ENCODE results near the gene OR5C1.
"Not testable (repeated sequence)": the region's sequence is repeated elsewhere in the genome, so short reads cannot be mapped to it uniquely, and the experiment has no call there.

OR5C1 gene

DNA sequence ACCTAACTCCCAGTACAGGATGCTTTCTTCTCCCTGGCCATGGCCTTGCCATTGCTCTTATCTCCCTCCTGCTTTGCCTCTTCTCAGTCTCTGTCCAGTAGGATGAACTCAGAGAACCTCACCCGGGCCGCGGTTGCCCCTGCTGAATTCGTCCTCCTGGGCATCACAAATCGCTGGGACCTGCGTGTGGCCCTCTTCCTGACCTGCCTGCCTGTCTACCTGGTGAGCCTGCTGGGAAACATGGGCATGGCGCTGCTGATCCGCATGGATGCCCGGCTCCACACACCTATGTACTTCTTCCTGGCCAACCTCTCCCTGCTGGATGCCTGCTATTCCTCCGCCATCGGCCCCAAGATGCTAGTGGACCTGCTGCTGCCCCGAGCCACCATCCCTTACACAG is at the start of gene OR5C1:
Gene OR5C1 (plus strand): TSS at position 103 of the 400 bp plus-strand sequence. CDS start 0 bp downstream, at position 103.
- FAIRE-seq, result no peak
- DNase-seq (ENCODE audit: low spot score), result no peak

DNA sequence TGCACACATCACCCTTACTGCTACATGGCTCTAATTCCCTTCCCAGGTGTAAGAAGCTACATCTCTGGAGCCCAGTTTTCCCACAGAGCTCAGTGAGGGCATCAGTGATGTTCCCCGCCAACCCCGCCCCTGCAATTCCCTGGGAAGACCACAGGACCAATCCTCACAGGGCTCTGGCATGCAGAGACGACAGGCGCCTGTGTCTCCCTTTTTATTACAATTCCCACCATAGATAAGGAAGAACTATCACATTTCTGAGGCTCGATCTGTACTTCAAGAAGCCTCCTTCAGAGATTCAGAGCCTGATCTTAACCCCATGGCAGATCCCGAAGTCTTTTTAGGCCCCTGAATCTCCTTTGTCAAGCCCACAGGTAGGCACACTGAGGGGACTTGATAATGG is 46.7 kb upstream of the OR5C1 start, which contains the start of gene OR1L6:
Gene OR1L6 (plus strand): TSS at position 301 of the 400 bp plus-strand sequence. CDS start 7,545 bp downstream, outside the sequence.
- no peak for DNase-seq (ENCODE audit: low spot score)
- no peak for FAIRE-seq

DNA sequence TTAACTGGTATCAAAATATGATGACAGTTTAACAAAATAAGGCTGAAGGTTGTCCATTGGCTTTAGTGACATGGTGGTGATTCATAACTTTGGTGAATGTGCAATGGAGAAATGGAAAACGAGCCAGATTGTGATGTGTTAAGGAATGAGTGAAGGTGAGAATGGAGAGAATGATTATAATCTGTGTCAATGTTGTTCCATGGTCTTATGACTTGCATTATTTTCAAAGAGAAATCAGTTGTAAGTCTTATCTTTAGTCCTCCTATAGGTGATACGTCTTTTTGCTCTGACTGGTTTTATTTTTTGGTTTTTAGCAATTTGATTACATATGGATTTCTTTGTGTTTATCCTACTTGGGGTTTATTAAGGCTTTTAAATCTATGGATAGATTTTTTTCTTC is 33.9 kb upstream of the OR5C1 start:
- no peak for FAIRE-seq
- DNase-seq (ENCODE audit: low spot score), result no peak

DNA sequence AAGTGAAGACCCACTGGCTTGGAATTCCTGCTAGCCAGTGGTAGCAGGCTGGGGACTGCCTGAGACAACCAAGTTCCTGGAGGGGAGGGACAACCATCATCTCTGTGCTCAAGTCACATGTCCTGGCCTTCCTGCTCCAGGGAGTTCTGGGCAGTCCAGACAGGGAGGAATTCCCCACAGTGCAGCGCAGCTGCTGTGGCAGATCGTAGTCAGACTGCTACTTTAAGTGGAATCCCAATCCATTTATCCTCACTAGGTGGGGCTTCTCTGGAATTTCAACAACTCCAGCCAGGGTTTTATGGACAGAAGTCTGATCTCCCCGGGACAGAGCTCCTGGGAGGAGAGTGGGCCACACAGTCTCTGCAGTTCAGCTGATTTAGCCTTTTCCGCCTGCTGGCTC is 20.9 kb upstream of the OR5C1 start:
- no peak for FAIRE-seq
- DNase-seq (ENCODE audit: low spot score), result no peak

DNA sequence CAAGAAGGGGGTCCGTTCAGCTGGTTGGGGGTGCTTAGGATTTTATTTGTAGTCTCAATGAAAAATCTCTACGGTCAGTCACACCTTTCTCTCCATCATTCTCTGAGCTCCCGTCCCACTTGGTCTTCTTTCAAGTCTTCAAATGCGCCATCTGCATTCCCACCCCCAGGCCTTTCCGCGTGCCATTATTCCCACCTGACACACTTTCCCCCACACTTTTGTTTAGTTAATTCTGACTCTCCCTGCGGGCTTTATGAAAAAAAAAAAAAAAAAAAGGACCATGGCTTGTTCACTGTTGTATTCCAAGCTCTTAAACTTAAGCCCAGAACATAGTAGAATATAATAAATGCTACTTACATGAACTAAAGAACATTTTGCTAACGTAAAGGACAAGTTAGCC is 11.7 kb upstream of the OR5C1 start:
- FAIRE-seq (no peak), DNase-seq (ENCODE audit: low spot score) (no peak)

DNA sequence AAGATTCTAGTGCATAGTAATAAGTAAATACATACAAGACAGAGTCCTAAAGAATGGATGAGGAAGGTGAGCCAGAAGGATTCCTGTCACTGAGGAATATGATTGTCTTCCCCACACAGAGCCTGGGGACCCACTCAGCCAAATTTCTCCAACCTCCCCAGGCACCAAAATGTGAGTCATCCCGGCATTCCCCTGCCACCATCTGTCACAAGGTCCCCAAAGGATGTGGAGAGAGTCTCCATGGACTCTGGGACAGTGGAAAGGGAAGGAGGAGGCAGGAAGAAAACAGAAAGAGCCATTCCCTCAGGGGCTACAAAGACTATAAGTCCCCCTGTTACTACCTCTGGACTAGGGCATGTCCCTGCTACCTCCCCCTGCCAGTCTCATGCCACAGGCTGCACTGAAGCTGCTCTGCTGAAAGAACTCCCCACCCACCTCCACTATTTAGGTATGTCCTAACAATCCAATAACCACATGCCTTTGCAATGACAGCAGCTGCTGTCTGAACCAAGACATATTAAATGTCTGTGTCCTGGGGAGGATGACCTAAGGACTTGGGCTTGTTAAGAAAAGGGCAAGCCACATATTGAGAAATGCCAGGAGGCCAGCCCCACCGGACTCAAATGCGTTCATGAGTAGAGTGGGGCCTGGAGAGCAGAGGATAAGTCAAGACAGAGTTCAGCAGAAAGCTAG is 10.7 kb upstream of the OR5C1 start:
- DNase-seq (ENCODE audit: low spot score) (peak; percentile 52), FAIRE-seq (no peak)

DNA sequence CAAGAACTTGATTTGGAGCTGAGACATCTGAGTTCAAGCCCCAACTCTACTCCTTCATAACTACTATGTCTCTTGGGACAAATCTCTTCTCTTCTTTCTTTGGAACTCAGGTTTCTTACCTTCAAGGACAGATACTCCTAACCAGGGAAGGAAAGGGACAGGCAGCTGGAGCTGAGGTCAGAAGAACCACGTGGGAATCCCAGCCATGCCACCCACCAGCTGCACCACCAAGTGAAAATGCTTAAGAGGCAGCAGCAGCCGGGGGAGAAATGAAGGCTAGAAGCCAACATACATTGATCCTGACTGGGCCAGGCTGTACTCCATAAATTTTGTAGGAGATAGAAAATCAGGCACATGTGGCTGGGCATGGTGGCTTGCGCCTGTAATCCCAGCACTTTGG is 9.6 kb upstream of the OR5C1 start:
- DNase-seq (ENCODE audit: low spot score), result no peak
- no peak for FAIRE-seq

DNA sequence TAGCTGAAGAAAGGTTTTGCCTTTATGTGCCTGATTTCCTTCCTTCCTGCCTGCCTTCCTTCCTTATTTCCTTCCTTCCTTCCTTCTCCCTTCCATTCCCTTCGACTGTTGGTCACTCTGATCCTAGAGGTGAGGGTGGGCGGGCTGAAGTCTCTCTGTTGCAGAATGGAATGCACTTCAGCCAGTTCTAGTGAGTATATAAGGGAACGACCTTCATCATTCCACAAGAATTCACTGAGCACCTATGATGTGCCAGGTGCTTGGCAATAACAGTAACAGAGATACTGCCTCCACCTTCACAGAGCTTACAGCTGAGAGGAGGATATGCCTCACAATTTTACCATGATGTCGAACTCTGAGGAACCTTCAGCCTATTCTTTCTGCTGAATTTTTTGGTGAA is 8.7 kb upstream of the OR5C1 start:
- DNase-seq (ENCODE audit: low spot score) (no peak), FAIRE-seq (no peak)

DNA sequence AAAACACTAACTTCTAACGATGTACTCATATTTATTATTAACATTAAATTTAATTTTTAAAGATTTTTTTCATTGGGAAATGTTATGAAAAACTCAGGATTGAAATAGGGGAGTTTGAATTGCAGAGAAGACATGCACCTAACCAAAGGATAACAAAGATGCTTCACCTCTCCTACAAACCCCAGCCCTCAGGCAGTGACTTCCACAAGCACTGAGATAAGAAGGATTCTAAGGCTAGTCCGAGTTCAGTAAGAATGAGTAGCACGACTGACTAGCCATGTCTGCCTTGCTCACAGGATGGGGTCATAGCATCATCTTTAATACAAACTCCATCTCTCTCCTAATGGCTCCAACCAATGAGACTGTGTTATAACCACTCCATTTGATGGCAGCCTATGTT is 7.1 kb upstream of the OR5C1 start:
- DNase-seq (ENCODE audit: low spot score), result no peak
- no peak for FAIRE-seq

DNA sequence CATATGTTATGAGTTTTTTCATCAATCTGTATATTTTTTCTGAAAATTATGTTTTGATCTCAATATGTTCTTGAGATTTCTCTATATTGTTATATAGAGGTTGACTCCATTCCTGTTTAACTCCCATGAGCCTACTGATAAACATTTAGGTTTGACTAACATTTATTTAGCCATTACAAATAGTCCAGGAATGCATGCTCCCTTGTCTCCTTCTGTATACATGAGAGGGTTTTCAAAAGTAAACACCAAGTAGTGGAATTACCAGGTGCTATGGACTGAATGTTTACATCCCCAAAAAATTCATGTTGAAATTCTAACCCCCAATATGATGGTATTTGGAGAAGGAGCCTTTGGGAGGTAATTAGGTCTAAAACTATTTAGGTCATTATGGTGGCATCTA is 3.5 kb upstream of the OR5C1 start:
- FAIRE-seq (no peak), DNase-seq (ENCODE audit: low spot score) (no peak)

DNA sequence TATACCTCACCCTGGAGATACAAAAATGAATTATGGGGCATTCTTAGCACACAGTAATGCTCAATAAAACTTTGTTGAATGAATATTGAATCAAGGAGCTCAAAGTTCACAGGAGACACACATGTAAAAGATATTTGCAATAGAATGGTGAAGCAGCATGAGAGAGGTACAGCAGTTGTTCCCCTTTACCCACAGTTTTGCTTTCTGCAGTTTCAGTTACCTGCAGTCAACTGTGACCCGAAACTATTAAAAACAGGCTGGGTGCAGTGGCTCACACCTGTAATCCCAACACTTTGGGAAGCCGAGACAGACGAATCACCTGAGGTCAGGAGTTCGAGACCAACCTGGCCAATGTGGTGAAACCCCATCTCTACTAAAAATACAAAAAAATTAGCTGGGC is 2.4 kb upstream of the OR5C1 start:
- FAIRE-seq, result no peak

DNA sequence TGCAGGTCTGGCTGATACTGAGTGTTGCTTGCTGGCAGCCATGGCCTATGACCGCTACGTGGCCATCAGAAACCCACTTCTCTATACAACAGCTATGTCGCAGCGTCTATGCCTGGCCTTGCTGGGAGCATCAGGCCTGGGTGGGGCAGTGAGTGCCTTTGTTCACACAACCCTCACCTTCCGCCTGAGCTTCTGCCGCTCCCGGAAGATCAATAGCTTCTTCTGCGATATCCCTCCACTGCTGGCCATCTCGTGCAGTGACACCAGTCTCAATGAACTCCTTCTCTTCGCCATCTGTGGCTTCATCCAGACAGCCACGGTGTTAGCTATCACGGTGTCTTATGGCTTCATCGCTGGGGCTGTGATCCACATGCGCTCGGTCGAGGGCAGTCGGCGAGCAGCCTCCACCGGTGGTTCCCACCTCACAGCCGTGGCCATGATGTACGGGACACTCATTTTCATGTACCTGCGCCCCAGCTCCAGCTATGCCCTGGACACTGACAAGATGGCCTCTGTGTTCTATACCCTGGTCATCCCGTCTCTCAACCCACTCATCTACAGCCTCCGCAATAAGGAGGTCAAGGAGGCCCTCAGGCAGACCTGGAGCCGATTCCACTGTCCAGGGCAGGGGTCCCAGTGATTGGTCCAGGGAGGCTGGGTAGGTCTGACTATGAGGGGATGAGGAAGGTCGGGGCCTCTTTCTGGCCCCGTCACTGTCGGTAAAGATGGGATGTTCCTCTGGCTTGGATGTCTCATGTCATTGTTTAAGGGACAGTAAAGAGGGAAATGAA is 718 bp downstream of the OR5C1 start:
- FAIRE-seq, result no peak
- no peak for DNase-seq (ENCODE audit: low spot score)

More for the DNA sequence above, 2.4 kb upstream of the OR5C1 start:
- no peak for DNase-seq (ENCODE audit: low spot score)

DNA sequence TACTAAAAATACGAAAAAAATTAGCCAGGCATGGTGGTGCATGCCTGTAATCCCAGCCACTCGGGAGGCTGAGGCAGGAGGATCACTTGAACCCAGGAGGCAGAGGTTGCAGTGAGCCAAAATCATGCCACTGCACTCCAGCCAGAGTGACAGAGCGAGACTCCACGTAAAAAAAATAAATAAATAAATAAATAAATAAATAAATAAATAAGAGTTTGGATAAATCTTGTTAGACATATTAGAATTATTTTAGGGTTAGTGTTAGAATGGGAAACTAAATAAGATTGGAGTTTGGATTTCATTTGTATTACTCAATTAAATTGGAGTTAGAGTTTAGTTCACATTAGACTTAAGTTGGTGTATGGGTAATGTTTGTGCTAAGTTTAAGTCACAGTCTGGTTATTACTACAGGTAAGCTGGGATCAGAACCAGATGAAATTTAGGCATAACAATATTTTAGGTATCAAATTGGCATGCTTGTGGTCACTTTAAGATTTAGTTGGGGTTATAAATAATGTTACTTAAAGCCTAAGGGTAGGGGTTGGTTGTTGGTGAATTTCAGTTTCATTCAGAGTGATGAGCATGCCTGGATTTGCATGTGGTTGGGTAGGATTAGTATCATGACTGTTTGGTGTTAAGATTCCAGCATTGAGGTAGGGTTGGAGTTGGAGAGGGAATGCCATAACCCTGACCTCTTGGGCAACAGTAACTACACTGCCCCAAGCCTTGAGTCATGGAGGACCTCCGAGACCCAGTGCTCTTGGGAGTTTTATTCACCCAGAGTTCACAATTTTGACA is 3.3 kb downstream of the OR5C1 start:
- no peak for FAIRE-seq
- DNase-seq (ENCODE audit: low spot score), result no peak

DNA sequence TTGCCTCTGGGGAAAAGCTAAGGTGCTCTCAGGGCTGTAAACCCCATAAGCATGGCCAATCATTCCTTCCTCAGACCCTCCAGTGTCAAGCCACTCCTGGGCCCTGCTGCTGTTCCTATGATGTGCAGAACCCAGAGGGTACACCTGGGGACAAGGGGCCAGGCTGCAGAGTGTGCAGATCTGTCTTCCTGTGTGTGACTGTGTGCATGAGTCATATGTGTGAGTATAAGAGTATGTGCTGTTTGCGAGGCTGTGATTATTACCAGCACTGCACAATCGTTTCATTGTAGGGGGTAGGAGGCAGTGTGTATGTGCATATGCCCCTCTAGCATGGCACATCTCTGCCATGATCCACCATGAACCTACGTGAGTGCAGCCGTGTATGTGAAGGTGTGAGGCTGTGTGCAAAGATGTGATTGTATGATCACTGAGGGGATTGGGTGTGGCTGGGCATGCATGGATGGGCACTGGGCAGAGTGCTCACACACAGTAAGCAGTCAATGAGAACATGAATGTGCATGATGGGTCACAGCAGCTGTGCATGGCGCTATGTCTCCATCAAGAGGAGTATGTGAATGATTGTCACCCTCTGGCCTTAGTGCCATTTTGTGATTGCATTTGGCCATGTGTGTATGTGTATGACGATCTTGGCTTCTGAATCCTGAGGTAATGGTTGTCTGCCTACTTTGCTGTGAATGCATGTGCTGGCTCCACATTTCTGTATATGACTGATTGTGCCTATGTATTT is 8.8 kb downstream of the OR5C1 start:
- FAIRE-seq, result no peak
- no peak for DNase-seq (ENCODE audit: low spot score)

DNA sequence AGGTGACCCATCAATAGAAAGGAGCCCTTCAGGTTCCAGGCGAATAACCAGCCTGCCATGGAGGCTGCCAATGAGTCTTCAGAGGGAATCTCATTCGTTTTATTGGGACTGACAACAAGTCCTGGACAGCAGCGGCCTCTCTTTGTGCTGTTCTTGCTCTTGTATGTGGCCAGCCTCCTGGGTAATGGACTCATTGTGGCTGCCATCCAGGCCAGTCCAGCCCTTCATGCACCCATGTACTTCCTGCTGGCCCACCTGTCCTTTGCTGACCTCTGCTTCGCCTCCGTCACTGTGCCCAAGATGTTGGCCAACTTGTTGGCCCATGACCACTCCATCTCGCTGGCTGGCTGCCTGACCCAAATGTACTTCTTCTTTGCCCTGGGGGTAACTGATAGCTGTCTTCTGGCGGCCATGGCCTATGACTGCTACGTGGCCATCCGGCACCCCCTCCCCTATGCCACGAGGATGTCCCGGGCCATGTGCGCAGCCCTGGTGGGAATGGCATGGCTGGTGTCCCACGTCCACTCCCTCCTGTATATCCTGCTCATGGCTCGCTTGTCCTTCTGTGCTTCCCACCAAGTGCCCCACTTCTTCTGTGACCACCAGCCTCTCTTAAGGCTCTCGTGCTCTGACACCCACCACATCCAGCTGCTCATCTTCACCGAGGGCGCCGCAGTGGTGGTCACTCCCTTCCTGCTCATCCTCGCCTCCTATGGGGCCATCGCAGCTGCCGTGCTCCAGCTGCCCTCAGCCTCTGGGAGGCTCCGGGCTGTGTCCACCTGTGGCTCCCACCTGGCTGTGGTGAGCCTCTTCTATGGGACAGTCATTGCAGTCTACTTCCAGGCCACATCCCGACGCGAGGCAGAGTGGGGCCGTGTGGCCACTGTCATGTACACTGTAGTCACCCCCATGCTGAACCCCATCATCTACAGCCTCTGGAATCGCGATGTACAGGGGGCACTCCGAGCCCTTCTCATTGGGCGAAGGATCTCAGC is 11.6 kb downstream of the OR5C1 start, which contains the start of gene OR1K1:
Gene OR1K1 (plus strand): TSS at position 58 of the 995 bp plus-strand sequence. CDS start 0 bp downstream, at position 58.
- DNase-seq (ENCODE audit: low spot score), result no peak
- no peak for FAIRE-seq

DNA sequence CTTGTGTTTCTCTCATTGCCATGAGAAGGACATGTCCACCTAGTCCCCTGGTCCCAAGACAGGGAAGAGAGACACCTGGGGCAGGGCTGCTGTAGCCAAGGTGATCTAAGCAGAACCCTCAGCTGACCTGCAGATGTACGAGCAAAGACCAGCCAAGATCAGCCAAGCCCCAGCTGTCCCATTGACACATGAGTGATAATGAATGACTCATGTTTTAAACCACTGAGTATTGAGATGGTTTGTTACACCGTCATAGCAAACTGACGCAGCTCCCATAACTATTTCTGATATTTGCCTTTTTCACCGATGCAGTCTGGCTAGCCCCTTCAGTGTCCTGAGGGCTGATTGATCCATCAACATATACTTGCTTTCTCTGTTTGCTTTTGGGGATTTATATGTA is 17.9 kb downstream of the OR5C1 start:
- no peak for FAIRE-seq
- DNase-seq (ENCODE audit: low spot score), result no peak

DNA sequence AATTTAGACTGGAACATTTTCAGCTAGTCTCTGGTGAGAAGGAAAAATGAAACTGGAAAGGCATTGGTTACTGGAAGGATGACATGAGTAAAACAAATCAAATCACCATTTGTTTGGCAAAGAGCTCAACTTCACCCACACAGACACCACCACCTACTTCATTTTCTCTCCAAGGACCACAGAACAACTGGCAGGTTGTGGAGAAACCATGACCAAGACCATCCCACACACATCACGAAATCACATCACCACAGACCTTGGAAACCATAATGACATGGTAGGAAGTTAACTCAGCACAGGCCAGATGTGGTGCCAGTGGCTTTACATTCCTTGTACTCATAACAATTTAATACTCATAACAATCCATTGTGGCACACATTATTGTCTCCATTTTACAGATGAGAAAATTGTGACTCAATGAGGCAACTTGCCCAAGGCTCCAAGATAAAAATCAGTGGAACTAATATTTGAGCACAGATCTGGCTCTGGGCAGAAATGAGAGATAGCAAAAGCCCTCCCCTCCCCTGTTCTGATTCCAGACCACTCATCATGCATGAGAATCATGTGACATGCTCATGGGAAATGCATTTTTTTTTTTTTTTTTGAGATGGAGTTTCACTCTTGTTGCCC is 18.7 kb downstream of the OR5C1 start:
- no peak for FAIRE-seq

DNA sequence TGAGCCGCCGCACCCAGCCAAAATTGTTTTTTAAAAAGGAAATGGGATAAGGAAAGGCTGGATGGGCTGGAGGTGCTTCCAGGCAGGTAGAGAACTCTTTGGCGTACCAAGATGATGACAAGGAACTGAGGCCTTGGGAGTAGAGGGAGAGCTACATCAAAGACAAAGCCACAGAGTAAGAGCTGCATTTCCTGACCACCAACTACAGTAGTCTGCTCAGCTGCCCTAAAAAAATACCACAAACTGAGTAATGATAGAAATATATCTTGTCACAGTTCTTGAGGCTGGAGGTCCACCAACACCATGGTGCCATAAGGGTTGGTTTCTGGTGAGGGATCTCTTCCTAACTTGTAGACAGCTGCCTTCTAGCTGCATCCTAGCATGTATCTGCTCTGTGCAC is 19.4 kb downstream of the OR5C1 start:
- FAIRE-seq (no peak), DNase-seq (ENCODE audit: low spot score) (no peak)

More for the DNA sequence above, 18.7 kb downstream of the OR5C1 start:
- DNase-seq (ENCODE audit: low spot score), result no peak

DNA sequence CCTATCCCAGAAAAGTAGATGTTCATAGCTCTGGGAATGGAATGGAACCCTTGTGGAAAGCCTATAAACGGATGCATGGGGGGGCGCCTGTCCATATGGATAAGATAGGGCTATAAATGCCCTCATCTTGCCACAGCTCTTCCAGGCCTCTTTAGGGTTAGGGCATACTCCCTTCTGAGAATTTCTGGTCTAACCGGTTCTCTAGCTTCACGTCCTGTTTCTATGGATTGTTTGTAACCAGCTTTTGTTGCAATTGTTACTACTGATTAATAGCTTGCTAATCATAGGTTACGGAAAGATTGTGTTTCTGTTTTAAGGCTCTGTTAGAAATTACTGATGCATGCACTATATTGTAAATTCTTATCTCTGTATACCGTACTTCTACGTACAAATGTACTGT is 20.5 kb downstream of the OR5C1 start:
- DNase-seq (ENCODE audit: low spot score); FAIRE-seq: not testable (repeated sequence)

All from urothelium cell line (cell line).